Fibroblast of skin of left quadriceps (primary cell): Measurements from ENCODE around the gene PACS1.
A peak's percentile ranks its signal among the peaks of the same experiment; 100 is the strongest.
"Not testable (repeated sequence)": the region's sequence is repeated elsewhere in the genome, so short reads cannot be mapped to it uniquely, and the experiment has no call there.

Experiments used
- DNase-seq, 2 experiments: peaks; one replicate each; pipeline ENCODE4 v3.0.0-alpha.2; 2013; ENCODE audit warnings: low read depth in 2 of 2

PACS1 gene

GRCh38 chr11:66275984-66276612 lies 206.0 kb downstream of the PACS1 start:
- DNase-seq: no peak

- not testable (repeated sequence) for DNase-seq
These were observed 206.5 kb downstream of the PACS1 start for GRCh38 chr11:66276619-66277018.

- not testable (repeated sequence) for DNase-seq
These were observed 207.0 kb downstream of the PACS1 start for GRCh38 chr11:66277064-66277463.

GRCh38 chr11:66277471-66278362 lies 207.6 kb downstream of the PACS1 start, which contains the start of gene CNIH2:
Gene CNIH2 (plus strand): TSS chr11:66278175. CDS start chr11:66278457, 282 bp downstream.
- no peak for DNase-seq

GRCh38 chr11:66278363-66279091 lies 208.5 kb downstream of the PACS1 start:
- DNase-seq: no peak

- DNase-seq: no peak
These were observed 209.1 kb downstream of the PACS1 start for GRCh38 chr11:66279092-66279734.

DNA sequence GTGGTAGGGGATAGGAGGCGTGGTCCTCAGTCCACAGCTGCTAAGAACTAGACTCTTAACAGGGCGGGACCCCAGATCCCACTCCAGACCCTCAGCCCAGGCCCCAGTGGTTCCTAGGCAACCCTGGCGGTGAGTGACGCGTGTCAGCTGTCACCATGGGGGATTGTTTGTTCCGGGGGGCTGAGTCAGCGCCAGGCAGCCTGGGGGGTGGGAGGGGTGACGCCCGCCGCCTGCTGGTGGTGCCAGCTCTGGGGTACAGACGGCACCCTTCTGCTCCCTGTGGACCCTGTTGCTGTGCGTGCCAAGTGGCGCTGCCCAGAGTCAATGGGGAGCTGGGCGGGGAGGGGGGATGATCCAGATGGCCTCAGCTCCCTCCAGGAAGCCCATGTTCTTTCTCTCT lies 210.4 kb downstream of the PACS1 start:
- DNase-seq: no peak

DNA sequence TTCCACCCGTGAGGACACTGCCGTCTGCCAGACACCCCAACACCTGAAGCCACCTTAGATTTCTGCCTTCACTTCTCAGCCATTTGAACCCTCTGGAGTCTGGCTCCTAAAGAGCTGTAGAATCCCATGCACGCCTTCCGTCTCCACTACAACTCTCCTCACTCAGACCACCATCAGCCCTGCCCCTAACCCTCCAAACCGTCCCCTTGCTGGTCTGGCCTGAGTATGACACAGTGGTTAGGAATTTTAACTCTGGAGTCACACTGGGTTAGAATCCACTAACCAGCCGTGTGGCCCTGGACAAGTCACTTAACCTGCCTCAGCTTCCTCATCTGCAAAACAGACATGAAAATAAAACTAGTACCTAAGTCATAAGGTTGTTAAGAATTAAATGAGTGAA lies 210.9 kb downstream of the PACS1 start:
- DNase-seq: no peak

- no peak for DNase-seq
These were observed 211.8 kb downstream of the PACS1 start for GRCh38 chr11:66281776-66282467.

- DNase-seq: peak; percentile 78 to 79
These were observed 212.7 kb downstream of the PACS1 start for GRCh38 chr11:66282468-66283455.

GRCh38 chr11:66283461-66284105 lies 213.5 kb downstream of the PACS1 start:
- DNase-seq: no peak

- no peak for DNase-seq
These were observed 214.5 kb downstream of the PACS1 start for GRCh38 chr11:66284526-66285078.

DNA sequence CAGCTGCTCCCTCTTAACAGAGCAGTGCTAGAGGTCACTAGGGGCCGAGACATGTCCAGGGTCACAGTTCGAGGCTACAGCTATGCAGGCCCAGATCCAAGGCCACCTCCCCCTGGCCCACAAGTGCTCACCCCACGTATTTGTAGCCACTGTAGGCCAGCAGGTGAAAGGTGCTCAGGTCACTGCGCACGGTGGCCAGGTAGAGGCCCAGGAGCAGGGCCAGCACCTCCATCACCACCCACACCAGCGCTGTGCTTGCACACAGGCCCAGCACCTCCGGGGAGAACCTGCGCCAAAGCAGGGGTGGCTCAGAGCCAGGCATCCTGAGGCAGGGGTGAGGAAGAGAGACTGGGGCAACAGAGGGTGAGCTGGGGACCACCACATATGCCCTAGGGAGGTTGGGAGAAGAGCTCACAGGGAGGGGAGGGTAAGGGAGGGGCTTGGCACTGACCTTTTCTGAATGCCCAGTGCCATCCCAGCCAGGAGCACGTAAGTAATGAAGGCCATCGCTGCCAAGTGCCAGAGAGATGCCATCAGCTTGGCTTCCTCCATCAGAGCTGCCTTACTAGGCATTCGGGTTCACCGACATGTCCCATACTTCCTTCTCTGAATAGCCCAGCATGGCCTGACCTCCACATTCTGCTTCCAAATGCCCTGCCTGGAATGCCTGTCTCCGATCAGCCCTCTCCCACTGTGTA lies 215.3 kb downstream of the PACS1 start:
- no peak for DNase-seq

DNA sequence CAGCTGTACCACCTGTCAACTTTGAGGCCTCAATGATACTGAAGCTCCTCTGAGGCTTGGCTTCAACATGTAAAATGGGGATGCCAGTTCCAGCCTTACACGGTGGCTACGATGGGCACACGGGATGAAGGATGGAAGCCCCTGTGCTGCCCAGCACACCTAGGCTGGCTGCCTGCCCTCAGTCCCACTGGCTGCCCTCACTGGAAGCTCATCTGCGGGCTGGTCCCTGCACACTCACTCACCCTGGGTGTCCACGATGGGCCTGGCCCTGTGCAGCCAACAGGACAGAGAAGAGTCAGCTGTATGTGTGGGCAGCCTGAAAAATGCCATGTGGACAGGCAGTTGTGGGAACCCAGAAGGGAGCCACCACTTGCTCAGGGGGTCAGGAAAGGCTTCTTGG lies 216.6 kb downstream of the PACS1 start:
- no peak for DNase-seq

- no peak for DNase-seq
These were observed 217.3 kb downstream of the PACS1 start for GRCh38 chr11:66287211-66287888.

DNA sequence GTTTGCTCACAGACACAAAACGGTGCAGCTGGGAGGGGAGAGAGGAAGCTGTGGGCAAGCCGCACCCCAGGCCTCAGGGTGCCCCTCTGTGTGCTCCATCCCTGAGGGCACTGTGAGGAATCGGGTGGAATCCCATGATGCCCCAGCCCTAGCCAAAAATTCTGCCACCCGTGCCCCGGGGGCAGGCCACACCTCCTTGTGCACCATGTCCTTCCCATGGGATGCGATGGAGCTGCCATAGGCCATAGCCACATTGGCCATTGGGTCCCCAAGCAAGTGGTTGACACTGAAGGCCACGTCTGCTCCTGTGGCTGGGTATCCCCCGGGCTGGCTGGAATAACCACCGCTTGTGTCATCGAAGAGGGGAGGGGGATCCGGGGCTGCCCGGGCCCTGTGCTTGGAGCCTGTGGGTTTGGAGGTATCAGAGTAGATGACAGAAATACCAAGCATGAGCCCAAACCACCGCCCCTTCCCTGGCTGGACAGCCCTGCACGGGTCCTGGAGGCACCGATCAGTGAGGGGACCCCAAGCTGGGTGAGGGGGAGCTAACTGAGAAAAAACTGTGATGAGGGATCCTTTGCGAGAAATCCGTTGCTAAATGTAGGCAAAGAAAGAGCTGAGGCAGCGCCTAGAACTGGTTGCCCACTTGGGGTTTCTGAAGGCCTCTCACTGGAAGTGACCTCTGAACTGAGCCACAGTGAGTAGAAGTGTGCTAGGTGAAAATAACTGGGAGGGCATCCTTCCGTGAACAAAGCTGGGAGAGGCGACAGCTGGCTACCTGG lies 218.0 kb downstream of the PACS1 start:
- DNase-seq: no peak
